Measurements from ENCODE around the gene NAPA. TPM values are rescaled to one million over a fixed set of nuclear protein-coding genes. Genes with fewer than 3 reads are reported as not detected.

NAPA gene
- total RNA-seq, 4 donors from 2014 or later, result 146 to 354 (median 213) TPM

DNA sequence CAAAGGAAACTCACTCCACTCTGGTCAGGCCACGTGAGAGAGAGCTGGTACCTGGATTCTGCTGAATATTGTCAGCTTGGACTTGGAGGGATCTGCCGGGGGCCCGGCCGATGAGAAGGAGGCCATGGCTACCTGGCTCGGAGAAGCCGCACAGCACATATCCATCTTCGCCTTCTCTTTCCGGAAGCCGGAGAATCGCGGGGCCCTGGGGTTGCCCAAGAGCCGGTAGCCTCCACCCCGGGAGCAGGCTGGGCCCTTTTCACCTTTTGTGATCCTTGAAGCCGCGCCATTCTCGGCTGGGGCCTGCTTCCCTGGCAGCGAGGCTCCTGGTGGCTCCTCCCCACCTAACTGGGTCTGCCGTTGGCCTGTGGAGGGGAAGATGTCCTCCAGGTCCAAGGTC is 29.2 kb upstream of the NAPA start:
- no peak for DNase-seq
- Histone ChIP-seq H3K9me3 (no peaks in the 10 kb centered on the region), H3K27me3 (no peaks in the 10 kb centered on the region), H3K4me3 (replicated peaks in 1 of 3) (no peak overlapping the region), H3K4me1 (peaks cover 0 to 11% of the 10 kb centered on the region in 2 donors), H3K27ac (no peak overlapping the region), H3K36me3 (no peaks in the 10 kb centered on the region)
- intact Hi-C loops (cut with DNase I), result no loop called here
- no peak for TF ChIP-seq POLR2A (IDR thresholded peaks at IDR 0.05)
- TF ChIP-seq, protein P1, sequence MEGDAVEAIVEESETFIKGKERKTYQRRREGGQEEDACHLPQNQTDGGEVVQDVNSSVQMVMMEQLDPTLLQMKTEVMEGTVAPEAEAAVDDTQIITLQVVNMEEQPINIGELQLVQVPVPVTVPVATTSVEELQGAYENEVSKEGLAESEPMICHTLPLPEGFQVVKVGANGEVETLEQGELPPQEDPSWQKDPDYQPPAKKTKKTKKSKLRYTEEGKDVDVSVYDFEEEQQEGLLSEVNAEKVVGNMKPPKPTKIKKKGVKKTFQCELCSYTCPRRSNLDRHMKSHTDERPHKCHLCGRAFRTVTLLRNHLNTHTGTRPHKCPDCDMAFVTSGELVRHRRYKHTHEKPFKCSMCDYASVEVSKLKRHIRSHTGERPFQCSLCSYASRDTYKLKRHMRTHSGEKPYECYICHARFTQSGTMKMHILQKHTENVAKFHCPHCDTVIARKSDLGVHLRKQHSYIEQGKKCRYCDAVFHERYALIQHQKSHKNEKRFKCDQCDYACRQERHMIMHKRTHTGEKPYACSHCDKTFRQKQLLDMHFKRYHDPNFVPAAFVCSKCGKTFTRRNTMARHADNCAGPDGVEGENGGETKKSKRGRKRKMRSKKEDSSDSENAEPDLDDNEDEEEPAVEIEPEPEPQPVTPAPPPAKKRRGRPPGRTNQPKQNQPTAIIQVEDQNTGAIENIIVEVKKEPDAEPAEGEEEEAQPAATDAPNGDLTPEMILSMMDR (IDR thresholded peaks at IDR 0.05), result no peak
- WGBS, 2 donors, result 93 to 96% methylated on average over 13 to 15 of the region's 18 CpGs

DNA sequence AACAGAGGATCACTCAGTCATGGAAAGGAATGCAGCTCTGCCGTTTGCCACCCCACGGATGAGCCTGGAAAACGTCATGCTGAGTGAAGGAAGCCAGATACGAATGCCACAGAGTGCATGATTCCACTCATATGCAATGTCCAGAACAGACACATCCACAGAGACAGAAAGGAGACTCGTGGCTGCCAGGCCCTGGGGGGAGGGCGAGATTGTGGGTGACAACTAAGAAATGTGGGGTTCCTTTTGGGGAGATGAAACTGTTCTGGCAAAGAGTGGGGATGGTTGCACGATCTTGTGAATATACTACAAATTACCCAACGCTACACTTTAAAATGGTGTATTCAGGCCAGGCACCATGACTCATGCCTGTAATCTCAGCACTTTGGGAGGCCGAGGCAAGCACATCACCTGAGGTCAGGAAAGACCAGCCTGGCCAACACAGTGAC is 27.2 kb upstream of the NAPA start:
- intact Hi-C loops (cut with DNase I), result no loop called here
- no peaks in the 10 kb centered on the region for H3K9me3 ChIP-seq
- H3K27ac ChIP-seq, result no peak overlapping the region
- no peaks in the 10 kb centered on the region for H3K27me3 ChIP-seq
- no peaks in the 10 kb centered on the region for H3K4me1 ChIP-seq
- no peak for DNase-seq
- no peak overlapping the region for H3K4me3 ChIP-seq (replicated peaks in 1 of 3)
- 80 to 85% methylated on average over 9 of the region's 9 CpGs for WGBS, 2 donors
- TF ChIP-seq, protein P1 (IDR thresholded peaks at IDR 0.05), result no peak
- no peak for TF ChIP-seq POLR2A (IDR thresholded peaks at IDR 0.05)
- H3K36me3 ChIP-seq, result no peaks in the 10 kb centered on the region

DNA sequence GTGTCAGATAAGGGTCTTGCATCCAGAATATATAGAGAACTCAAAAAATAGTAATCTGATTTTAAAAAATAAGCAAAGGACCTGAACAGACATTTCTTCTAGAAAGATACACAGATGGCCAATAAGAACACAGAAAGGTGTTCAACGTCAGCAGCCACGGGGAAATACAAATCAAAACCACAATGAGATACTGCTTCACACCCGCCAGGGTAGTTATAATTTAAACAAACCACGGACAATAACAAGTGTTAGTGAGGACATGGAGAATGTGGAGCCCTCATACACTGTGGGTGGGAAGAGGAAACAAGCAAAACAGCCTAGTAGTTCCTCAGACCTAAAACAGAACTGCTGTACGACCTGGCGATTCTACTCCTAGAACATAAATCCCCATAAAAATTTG is 26.7 kb upstream of the NAPA start:
- Histone ChIP-seq H3K4me3 (replicated peaks in 1 of 3) (no peak overlapping the region), H3K27me3 (no peaks in the 10 kb centered on the region), H3K4me1 (no peaks in the 10 kb centered on the region), H3K27ac (no peak overlapping the region), H3K9me3 (no peaks in the 10 kb centered on the region), H3K36me3 (no peaks in the 10 kb centered on the region)
- DNase-seq, result no peak
- intact Hi-C loops (cut with DNase I), result no loop called here
- WGBS, 2 donors, result 87 to 90% methylated on average over 6 of the region's 6 CpGs
- TF ChIP-seq, protein P1 (IDR thresholded peaks at IDR 0.05), result no peak
- no peak for TF ChIP-seq POLR2A (IDR thresholded peaks at IDR 0.05)

DNA sequence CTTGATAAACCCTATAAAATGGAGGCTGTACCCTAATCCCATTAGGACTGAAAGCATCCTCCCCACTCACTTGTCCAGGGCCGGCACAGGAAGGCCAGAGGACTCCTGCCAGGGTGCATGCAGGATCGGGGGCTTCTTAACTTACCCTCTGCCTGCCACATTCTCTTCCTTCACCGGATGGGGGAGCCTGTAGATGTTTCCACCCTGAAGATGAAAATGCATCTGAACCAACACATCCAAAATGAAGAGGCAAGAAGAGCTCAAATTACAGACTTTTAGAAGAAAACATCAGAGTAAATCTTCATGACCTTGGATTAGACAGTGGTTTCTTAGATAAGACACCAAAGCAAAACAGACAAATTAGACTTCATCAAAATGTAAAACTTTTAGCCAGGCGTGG is 25.9 kb upstream of the NAPA start:
- intact Hi-C loops (cut with DNase I), result no loop called here
- no peak for DNase-seq
- TF ChIP-seq, protein P1 (IDR thresholded peaks at IDR 0.05), result no peak
- no peak for TF ChIP-seq POLR2A (IDR thresholded peaks at IDR 0.05)
- 59 to 72% methylated on average over 4 of the region's 4 CpGs for WGBS, 2 donors
- no peaks in the 10 kb centered on the region for H3K4me1 ChIP-seq
- no peaks in the 10 kb centered on the region for H3K36me3 ChIP-seq
- H3K9me3 ChIP-seq, result no peaks in the 10 kb centered on the region
- no peaks in the 10 kb centered on the region for H3K27me3 ChIP-seq
- H3K4me3 ChIP-seq (replicated peaks in 1 of 3), result no peak overlapping the region
- H3K27ac ChIP-seq, result no peak overlapping the region

DNA sequence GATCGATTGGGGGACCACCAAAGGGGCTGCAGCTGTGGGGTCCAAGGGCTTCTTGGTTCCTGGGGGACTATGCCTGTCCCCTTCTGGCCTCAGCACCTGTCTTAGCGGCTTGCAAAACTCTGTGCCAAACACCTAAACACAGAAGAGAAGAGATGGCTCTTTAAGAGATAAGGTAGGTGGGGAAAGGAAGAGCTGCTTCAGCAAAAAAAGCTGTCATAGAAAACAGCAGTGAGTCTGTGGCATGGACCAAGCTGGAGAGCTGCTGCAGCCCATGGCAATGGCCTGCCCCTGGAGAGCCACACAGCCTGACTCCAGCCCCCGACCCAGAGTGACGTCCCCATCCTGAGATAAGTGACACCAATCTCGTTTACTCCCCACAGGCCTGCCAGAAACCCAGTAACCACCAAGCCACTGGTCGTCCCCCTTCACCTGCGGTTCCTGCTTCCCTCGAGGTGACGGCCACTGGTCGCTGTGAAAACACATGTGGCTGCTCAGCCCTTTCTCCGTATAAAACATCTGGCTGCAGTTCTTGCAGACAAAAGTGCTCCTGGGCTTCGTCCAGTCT is 25.0 kb upstream of the NAPA start:
- Histone ChIP-seq H3K4me1 (no peaks in the 10 kb centered on the region), H3K27me3 (no peaks in the 10 kb centered on the region), H3K4me3 (replicated peaks in 1 of 3) (no peak overlapping the region), H3K27ac (no peak overlapping the region), H3K9me3 (no peaks in the 10 kb centered on the region), H3K36me3 (no peaks in the 10 kb centered on the region)
- WGBS, 2 donors, result 71 to 77% methylated on average over 12 of the region's 12 CpGs
- TF ChIP-seq POLR2A (IDR thresholded peaks at IDR 0.05), result no peak
- TF ChIP-seq, protein P1 (IDR thresholded peaks at IDR 0.05), result no peak
- no peak for DNase-seq
- intact Hi-C loops (cut with DNase I), result no loop called here

Measured in thyroid gland (tissue), 4 donors.